ENCODE results near the gene AURKA.

DNA sequence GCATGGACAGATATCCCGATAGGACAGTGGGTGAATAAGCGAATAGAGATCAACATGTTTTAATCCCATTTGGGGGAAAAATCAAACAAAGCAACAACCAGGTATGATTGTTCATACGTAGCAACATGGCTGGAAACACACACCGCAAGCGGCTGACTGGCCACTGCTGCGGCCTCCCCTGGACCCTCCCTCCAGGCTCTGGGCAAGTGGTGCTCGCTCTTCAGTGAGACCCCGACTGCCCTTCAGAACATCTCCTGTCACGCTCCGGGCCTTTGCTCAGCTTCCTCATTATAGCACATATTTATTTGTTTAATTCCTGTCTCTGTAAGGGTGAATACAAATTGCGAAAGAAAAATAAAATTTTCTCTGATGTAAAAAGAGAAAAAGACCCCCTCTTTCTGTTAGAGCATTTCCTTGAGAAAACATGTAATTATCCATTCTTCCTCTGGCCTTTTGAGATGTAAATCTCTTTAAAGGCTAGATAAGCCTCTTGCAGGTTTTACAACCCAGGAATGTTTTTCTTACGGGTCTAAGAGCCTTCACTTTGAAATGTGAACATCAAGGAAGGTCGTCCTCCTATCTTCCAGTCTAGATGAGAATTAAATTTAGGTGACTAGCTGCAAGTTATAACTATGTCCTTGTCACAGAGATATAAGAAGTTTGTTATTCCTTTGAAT, 44.2 kb downstream of the AURKA start:
- TF ChIP-seq, protein P1, sequence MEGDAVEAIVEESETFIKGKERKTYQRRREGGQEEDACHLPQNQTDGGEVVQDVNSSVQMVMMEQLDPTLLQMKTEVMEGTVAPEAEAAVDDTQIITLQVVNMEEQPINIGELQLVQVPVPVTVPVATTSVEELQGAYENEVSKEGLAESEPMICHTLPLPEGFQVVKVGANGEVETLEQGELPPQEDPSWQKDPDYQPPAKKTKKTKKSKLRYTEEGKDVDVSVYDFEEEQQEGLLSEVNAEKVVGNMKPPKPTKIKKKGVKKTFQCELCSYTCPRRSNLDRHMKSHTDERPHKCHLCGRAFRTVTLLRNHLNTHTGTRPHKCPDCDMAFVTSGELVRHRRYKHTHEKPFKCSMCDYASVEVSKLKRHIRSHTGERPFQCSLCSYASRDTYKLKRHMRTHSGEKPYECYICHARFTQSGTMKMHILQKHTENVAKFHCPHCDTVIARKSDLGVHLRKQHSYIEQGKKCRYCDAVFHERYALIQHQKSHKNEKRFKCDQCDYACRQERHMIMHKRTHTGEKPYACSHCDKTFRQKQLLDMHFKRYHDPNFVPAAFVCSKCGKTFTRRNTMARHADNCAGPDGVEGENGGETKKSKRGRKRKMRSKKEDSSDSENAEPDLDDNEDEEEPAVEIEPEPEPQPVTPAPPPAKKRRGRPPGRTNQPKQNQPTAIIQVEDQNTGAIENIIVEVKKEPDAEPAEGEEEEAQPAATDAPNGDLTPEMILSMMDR (IDR thresholded peaks at IDR 0.05): no peak
- no peak for TF ChIP-seq POLR2A (IDR thresholded peaks at IDR 0.05)
